ENCODE data around the gene BBS4.

Gene BBS4

DNA sequence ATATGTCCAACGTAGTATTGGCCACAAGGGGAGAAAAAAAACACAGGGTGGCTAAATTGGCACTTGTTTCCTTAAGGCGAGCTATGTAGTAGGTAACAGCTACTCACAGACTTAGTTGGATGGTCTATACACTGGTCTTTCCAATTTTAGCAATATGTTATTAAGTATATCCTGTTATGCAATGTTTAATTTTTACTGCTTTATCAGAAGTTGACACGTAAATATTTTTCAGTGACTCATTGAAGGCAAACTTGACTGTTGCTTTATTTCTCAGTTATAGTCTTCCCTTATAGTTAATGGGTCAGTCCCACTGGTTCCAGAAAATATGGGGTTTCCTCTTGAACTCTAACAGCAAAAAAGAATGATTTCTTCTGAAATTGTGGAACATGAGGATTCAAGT lies 51.1 kb downstream of the BBS4 start (continued):
- TF ChIP-seq RARB (CRISPR knock-in tag; IDR thresholded peaks at IDR 0.05) (no peak), ZFP30 (CRISPR knock-in tag; IDR thresholded peaks at IDR 0.05) (no peak)

- ATAC-seq: no peak
- TF ChIP-seq, protein P1, sequence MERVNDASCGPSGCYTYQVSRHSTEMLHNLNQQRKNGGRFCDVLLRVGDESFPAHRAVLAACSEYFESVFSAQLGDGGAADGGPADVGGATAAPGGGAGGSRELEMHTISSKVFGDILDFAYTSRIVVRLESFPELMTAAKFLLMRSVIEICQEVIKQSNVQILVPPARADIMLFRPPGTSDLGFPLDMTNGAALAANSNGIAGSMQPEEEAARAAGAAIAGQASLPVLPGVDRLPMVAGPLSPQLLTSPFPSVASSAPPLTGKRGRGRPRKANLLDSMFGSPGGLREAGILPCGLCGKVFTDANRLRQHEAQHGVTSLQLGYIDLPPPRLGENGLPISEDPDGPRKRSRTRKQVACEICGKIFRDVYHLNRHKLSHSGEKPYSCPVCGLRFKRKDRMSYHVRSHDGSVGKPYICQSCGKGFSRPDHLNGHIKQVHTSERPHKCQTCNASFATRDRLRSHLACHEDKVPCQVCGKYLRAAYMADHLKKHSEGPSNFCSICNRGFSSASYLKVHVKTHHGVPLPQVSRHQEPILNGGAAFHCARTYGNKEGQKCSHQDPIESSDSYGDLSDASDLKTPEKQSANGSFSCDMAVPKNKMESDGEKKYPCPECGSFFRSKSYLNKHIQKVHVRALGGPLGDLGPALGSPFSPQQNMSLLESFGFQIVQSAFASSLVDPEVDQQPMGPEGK (CRISPR knock-in tag; IDR thresholded peaks at IDR 0.05; ENCODE audit: borderline replicate concordance): no peak
- TF ChIP-seq ZC3H10 (CRISPR knock-in tag; IDR thresholded peaks at IDR 0.05) (no peak), ESRRG (CRISPR knock-in tag; IDR thresholded peaks at IDR 0.05) (no peak), ZNF8 (CRISPR knock-in tag; IDR thresholded peaks at IDR 0.05) (no peak), OSR1 (CRISPR knock-in tag; IDR thresholded peaks at IDR 0.05) (no peak), ZFP30 (CRISPR knock-in tag; IDR thresholded peaks at IDR 0.05) (no peak)
Observed at GRCh38 chr15:72737723-72738122, 51.7 kb downstream of the BBS4 start.

GRCh38 chr15:72740219-72740618 lies 54.2 kb downstream of the BBS4 start:
- TF ChIP-seq TCF4 (CRISPR knock-in tag; IDR thresholded peaks at IDR 0.05; ENCODE audit: borderline replicate concordance) (no peak), ZNF8 (CRISPR knock-in tag; IDR thresholded peaks at IDR 0.05) (no peak), ESRRG (CRISPR knock-in tag; IDR thresholded peaks at IDR 0.05) (no peak), ZFP30 (CRISPR knock-in tag; IDR thresholded peaks at IDR 0.05) (no peak), ZC3H10 (CRISPR knock-in tag; IDR thresholded peaks at IDR 0.05) (no peak), TSHZ2 (CRISPR knock-in tag; IDR thresholded peaks at IDR 0.05) (no peak), ZFP3 (CRISPR knock-in tag; IDR thresholded peaks at IDR 0.05) (no peak), ARNTL (CRISPR knock-in tag; IDR thresholded peaks at IDR 0.05; ENCODE audit: borderline replicate concordance, low read depth) (no peak)
- TF ChIP-seq, protein P2, sequence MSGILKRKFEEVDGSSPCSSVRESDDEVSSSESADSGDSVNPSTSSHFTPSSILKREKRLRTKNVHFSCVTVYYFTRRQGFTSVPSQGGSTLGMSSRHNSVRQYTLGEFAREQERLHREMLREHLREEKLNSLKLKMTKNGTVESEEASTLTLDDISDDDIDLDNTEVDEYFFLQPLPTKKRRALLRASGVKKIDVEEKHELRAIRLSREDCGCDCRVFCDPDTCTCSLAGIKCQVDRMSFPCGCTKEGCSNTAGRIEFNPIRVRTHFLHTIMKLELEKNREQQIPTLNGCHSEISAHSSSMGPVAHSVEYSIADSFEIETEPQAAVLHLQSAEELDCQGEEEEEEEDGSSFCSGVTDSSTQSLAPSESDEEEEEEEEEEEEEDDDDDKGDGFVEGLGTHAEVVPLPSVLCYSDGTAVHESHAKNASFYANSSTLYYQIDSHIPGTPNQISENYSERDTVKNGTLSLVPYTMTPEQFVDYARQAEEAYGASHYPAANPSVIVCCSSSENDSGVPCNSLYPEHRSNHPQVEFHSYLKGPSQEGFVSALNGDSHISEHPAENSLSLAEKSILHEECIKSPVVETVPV (CRISPR knock-in tag; IDR thresholded peaks at IDR 0.05): no peak
- ATAC-seq: no peak

DNA sequence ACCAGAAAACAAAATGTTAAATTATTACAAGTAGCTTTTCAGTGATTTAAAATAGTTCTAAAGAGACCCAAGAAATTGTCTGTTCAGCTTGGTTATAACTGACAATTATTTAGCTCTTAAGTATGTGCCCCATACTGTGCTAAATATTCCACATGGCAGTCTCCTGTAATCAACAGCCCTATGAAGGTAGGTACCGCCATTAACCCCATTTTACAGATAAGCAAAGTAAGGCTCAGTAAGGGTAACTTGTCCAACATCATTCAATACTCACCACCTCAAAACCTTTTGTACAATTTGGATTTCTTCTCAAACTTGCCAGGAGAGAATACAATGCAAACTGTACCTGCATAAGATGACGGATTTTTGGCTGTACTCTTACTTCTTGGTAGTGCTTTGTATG lies 63.7 kb downstream of the BBS4 start:
- TF ChIP-seq TOX (CRISPR knock-in tag; IDR thresholded peaks at IDR 0.05; ENCODE audit: borderline replicate concordance) (no peak), ZNF565 (CRISPR knock-in tag; conservative IDR thresholded peaks at IDR 0.05; ENCODE audit: low read depth) (no peak), ESRRG (CRISPR knock-in tag; IDR thresholded peaks at IDR 0.05) (no peak), TCF4 (CRISPR knock-in tag; IDR thresholded peaks at IDR 0.05; ENCODE audit: borderline replicate concordance) (no peak), GLIS3 (CRISPR knock-in tag; IDR thresholded peaks at IDR 0.05) (no peak), OSR1 (CRISPR knock-in tag; IDR thresholded peaks at IDR 0.05) (no peak), TSHZ2 (CRISPR knock-in tag; IDR thresholded peaks at IDR 0.05) (no peak), ZNF70 (CRISPR knock-in tag; IDR thresholded peaks at IDR 0.05) (no peak), PPARA (CRISPR knock-in tag; IDR thresholded peaks at IDR 0.05; ENCODE audit: borderline replicate concordance) (no peak), RARB (CRISPR knock-in tag; IDR thresholded peaks at IDR 0.05) (no peak), ZFP3 (CRISPR knock-in tag; IDR thresholded peaks at IDR 0.05) (no peak), SNAI2 (CRISPR knock-in tag; IDR thresholded peaks at IDR 0.05) (no peak)
- TF ChIP-seq, protein P3, sequence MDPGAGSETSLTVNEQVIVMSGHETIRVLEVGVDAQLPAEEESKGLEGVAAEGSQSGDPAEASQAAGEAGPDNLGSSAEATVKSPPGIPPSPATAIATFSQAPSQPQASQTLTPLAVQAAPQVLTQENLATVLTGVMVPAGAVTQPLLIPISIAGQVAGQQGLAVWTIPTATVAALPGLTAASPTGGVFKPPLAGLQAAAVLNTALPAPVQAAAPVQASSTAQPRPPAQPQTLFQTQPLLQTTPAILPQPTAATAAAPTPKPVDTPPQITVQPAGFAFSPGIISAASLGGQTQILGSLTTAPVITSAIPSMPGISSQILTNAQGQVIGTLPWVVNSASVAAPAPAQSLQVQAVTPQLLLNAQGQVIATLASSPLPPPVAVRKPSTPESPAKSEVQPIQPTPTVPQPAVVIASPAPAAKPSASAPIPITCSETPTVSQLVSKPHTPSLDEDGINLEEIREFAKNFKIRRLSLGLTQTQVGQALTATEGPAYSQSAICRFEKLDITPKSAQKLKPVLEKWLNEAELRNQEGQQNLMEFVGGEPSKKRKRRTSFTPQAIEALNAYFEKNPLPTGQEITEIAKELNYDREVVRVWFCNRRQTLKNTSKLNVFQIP (CRISPR knock-in tag; IDR thresholded peaks at IDR 0.05; ENCODE audit: borderline replicate concordance, low read depth): no peak
- TF ChIP-seq, protein P1 (CRISPR knock-in tag; IDR thresholded peaks at IDR 0.05; ENCODE audit: borderline replicate concordance): no peak
- TF ChIP-seq, protein P2 (CRISPR knock-in tag; IDR thresholded peaks at IDR 0.05): no peak
- no peak for ATAC-seq

All from SK-N-SH treated with all-trans-retinoic acid at 6 μM for 48 hours (cell line).